ENCODE results near the gene ANKRD50. TPM values are rescaled to one million over a fixed set of nuclear protein-coding genes. Genes with fewer than 3 reads are reported as not detected.
A peak's percentile ranks its signal among the peaks of the same experiment; 100 is the strongest.

ANKRD50 gene
- total RNA-seq, 1 donor from 2014 or later = 39.1 TPM

DNA sequence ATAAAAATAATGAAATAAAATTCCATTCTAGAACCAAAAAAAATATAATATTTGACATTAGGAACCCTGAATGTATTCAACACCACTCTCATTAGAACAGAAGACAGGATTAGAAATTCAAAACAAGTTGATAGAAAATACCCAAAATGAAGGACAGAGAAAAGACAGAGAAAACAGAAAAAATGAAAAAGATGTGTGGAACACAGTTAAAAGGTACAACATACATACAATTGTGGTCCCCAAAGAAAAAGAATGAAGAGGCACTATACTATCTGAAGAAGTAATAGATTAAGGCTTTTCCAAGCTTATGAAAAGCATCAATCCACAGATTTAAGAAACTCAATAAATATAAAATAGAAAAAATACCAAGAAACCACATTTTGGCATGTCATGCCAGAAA is 16.4 kb downstream of the ANKRD50 start:
- Mint-ChIP-seq H3K27me3 (ENCODE audit: unreplicated experiment) (no peaks in the 10 kb centered on the region), H3K9me3 (ENCODE audit: unreplicated experiment) (no peaks in the 10 kb centered on the region), H3K4me1 (ENCODE audit: unreplicated experiment) (no peaks in the 10 kb centered on the region), H3K27ac (ENCODE audit: unreplicated experiment) (no peak overlapping the region), H3K36me3 (ENCODE audit: low read depth, unreplicated experiment) (peaks cover 22% of the 10 kb centered on the region), H3K4me3 (ENCODE audit: unreplicated experiment) (no peak overlapping the region)
- TF ChIP-seq, protein P1, sequence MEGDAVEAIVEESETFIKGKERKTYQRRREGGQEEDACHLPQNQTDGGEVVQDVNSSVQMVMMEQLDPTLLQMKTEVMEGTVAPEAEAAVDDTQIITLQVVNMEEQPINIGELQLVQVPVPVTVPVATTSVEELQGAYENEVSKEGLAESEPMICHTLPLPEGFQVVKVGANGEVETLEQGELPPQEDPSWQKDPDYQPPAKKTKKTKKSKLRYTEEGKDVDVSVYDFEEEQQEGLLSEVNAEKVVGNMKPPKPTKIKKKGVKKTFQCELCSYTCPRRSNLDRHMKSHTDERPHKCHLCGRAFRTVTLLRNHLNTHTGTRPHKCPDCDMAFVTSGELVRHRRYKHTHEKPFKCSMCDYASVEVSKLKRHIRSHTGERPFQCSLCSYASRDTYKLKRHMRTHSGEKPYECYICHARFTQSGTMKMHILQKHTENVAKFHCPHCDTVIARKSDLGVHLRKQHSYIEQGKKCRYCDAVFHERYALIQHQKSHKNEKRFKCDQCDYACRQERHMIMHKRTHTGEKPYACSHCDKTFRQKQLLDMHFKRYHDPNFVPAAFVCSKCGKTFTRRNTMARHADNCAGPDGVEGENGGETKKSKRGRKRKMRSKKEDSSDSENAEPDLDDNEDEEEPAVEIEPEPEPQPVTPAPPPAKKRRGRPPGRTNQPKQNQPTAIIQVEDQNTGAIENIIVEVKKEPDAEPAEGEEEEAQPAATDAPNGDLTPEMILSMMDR (IDR thresholded peaks at IDR 0.05; ENCODE audit: unreplicated experiment) = no peak
- DNase-seq (ENCODE audit: low spot score) = no peak

DNA sequence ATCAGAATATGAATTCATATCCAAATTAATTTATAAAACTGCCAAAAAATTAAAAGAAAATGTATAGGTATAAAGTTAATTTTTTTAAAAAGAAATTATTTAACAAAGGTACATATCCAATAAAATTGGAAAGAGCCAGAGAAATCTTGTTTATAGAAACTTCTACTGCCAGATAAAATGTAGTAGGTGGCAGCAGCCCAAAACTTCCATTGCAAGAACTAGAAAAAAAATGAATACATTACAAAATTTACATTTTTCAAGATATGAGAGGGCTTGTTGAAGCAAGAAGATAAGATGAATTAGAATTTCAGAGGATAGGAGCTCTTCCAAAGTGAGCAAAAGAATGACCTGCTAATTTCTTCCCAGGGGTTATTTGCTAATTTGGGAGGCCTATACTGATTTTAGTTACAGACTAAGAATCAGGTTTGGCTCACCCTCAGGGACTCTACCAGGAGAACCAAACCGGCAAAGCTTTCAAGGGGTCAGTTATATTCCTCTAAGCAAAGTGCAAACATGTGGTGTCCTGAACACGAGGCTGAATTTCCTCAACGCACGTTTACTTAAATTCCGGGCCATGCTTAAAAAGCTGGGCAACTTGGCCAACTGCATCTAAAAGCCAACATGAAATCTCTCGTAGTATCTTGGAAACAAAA is 17.5 kb downstream of the ANKRD50 start:
- no peak overlapping the region for H3K4me3 Mint-ChIP-seq (ENCODE audit: unreplicated experiment)
- H3K27me3 Mint-ChIP-seq (ENCODE audit: unreplicated experiment) = no peaks in the 10 kb centered on the region
- no peaks in the 10 kb centered on the region for H3K4me1 Mint-ChIP-seq (ENCODE audit: unreplicated experiment)
- H3K27ac Mint-ChIP-seq (ENCODE audit: unreplicated experiment) = no peak overlapping the region
- H3K36me3 Mint-ChIP-seq (ENCODE audit: low read depth, unreplicated experiment) = peaks cover 18% of the 10 kb centered on the region
- TF ChIP-seq, protein P1 (IDR thresholded peaks at IDR 0.05; ENCODE audit: unreplicated experiment) = no peak
- H3K9me3 Mint-ChIP-seq (ENCODE audit: unreplicated experiment) = no peaks in the 10 kb centered on the region
- no peak for DNase-seq (ENCODE audit: low spot score)

DNA sequence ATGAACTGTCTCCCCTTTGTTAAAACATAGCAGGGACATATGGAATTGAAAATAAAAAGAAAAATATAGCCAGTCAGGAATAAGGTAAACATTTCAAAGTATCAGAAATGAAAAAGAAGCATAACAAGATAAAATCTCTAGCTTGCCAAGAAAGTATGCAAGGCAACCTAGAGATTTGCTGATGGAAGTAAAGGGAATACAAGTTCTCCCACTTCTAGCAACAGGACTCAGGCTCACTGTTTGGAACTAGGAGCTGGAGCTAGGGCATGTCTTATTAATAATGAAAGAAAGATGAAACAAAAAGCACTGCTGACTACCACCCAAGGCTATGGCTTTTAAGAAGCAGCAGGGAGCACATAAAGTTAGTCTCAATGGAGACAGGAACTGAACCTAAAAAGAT is 18.2 kb downstream of the ANKRD50 start:
- no peaks in the 10 kb centered on the region for H3K9me3 Mint-ChIP-seq (ENCODE audit: unreplicated experiment)
- H3K4me1 Mint-ChIP-seq (ENCODE audit: unreplicated experiment) = no peaks in the 10 kb centered on the region
- peaks cover 18% of the 10 kb centered on the region for H3K36me3 Mint-ChIP-seq (ENCODE audit: low read depth, unreplicated experiment)
- H3K27ac Mint-ChIP-seq (ENCODE audit: unreplicated experiment) = no peak overlapping the region
- TF ChIP-seq, protein P1 (IDR thresholded peaks at IDR 0.05; ENCODE audit: unreplicated experiment) = no peak
- no peak for DNase-seq (ENCODE audit: low spot score)
- H3K4me3 Mint-ChIP-seq (ENCODE audit: unreplicated experiment) = no peak overlapping the region
- no peaks in the 10 kb centered on the region for H3K27me3 Mint-ChIP-seq (ENCODE audit: unreplicated experiment)

DNA sequence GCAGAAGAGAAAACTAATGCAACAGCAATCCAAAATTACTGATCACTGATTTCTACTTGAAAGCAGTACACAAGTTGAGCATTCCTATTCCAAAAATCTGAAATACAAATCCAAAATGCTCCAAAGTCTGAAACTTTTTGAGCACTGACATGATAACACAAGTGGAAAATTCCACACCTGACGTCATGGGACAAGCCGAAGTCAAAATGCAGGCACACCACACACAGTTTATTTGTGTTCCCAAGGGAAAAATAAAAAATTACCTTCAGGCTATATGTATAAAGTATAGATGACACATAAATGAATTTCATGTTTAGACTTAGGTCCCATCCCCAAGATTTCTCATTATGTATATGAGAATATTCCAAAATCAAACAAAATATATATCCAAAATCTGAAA is 20.7 kb downstream of the ANKRD50 start:
- no peak overlapping the region for H3K4me3 Mint-ChIP-seq (ENCODE audit: unreplicated experiment)
- no peak overlapping the region for H3K27ac Mint-ChIP-seq (ENCODE audit: unreplicated experiment)
- peaks cover 2% of the 10 kb centered on the region for H3K27me3 Mint-ChIP-seq (ENCODE audit: unreplicated experiment)
- H3K4me1 Mint-ChIP-seq (ENCODE audit: unreplicated experiment) = peaks cover 4% of the 10 kb centered on the region
- H3K36me3 Mint-ChIP-seq (ENCODE audit: low read depth, unreplicated experiment) = peaks cover 10% of the 10 kb centered on the region
- TF ChIP-seq, protein P1 (IDR thresholded peaks at IDR 0.05; ENCODE audit: unreplicated experiment) = no peak
- H3K9me3 Mint-ChIP-seq (ENCODE audit: unreplicated experiment) = no peaks in the 10 kb centered on the region
- DNase-seq (ENCODE audit: low spot score) = no peak

DNA sequence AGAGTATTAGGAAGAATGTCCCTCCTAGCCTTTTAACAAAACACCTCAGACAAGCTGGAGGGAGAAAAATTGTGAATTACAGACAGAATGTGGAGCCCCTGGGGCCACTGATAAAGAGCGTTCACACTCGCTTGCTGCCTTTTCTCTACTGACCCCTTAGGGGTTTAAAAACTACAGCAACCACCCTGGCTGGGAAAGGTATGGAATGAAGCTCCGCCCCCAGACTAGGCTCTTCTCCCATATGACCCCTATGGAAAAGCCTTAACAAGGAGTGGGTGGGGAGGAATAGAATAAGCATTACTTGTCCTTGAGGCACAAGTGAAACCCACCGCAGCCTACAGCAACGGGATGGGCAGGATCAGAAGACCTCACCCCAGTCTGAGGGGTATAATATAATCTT is 26.3 kb downstream of the ANKRD50 start:
- Mint-ChIP-seq H3K27me3 (ENCODE audit: unreplicated experiment) (peaks cover 2% of the 10 kb centered on the region), H3K4me1 (ENCODE audit: unreplicated experiment) (peaks cover 11% of the 10 kb centered on the region), H3K27ac (ENCODE audit: unreplicated experiment) (peak overlapping the region; percentile 72), H3K9me3 (ENCODE audit: unreplicated experiment) (no peaks in the 10 kb centered on the region), H3K4me3 (ENCODE audit: unreplicated experiment) (no peak overlapping the region), H3K36me3 (ENCODE audit: low read depth, unreplicated experiment) (peaks cover 8% of the 10 kb centered on the region)
- DNase-seq (ENCODE audit: low spot score) = no peak
- TF ChIP-seq, protein P1 (IDR thresholded peaks at IDR 0.05; ENCODE audit: unreplicated experiment) = no peak

Measured in endothelial cell (in vitro differentiated cells).